ENCODE measurements around the gene CSTB.

- TF ChIP-seq, protein P1, sequence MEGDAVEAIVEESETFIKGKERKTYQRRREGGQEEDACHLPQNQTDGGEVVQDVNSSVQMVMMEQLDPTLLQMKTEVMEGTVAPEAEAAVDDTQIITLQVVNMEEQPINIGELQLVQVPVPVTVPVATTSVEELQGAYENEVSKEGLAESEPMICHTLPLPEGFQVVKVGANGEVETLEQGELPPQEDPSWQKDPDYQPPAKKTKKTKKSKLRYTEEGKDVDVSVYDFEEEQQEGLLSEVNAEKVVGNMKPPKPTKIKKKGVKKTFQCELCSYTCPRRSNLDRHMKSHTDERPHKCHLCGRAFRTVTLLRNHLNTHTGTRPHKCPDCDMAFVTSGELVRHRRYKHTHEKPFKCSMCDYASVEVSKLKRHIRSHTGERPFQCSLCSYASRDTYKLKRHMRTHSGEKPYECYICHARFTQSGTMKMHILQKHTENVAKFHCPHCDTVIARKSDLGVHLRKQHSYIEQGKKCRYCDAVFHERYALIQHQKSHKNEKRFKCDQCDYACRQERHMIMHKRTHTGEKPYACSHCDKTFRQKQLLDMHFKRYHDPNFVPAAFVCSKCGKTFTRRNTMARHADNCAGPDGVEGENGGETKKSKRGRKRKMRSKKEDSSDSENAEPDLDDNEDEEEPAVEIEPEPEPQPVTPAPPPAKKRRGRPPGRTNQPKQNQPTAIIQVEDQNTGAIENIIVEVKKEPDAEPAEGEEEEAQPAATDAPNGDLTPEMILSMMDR (IDR thresholded peaks at IDR 0.05; ENCODE audit: insufficient read depth, low read depth, low read length), result no peak
- no peak for TF ChIP-seq EZH2 (IDR thresholded peaks at IDR 0.05; ENCODE audit: insufficient read depth, low read length)
Observed at GRCh38 chr21:43812139-43812821, 36.2 kb upstream of the CSTB start.
